Calu3 (cell line): ENCODE results near the gene SERPIND1. TPM values are rescaled to one million over a fixed set of nuclear protein-coding genes. Genes with fewer than 3 reads are reported as not detected.
"Not testable (repeated sequence)": the region's sequence is repeated elsewhere in the genome, so short reads cannot be mapped to it uniquely, and the experiment has no call there.

Source experiments
- BruUV-seq: library from RNA; stranded (reverse); fragments of 400-500 nt; replicated peaks from 2 replicates; lab custom pipeline; 2021; lab: Mats Ljungman, UMichigan
- CTCF ChIA-PET: fragments of 300-600 bp; sonication (Branson Sonifier 250); formaldehyde crosslinking; loops from one replicate; lab custom pipeline; 2022; ENCODE audit warnings: antibody characterized with exemption; lab: Charles Lee
- DNase-seq: peaks from one replicate; pipeline ENCODE4 v3.0.0; 2022
- H3K27ac Mint-ChIP-seq: one replicate; pipeline ENCODE4 v1.8.0; 2022; ENCODE audit warnings: mixed read lengths; ENCODE audit not compliant: unreplicated experiment
- H3K27me3 Mint-ChIP-seq: one replicate; pipeline ENCODE4 v1.8.0; 2022; ENCODE audit warnings: mixed read lengths; ENCODE audit not compliant: unreplicated experiment
- H3K36me3 Mint-ChIP-seq: one replicate; pipeline ENCODE4 v1.8.0; 2022; ENCODE audit warnings: mild to moderate bottlenecking, moderate library complexity, mixed read lengths; ENCODE audit not compliant: insufficient read depth, unreplicated experiment
- H3K4me1 Mint-ChIP-seq: one replicate; pipeline ENCODE4 v1.8.0; 2022; ENCODE audit warnings: mild to moderate bottlenecking, low read depth, mixed read lengths; ENCODE audit not compliant: unreplicated experiment
- H3K4me3 Mint-ChIP-seq: one replicate; pipeline ENCODE4 v1.8.0; 2022; ENCODE audit warnings: mild to moderate bottlenecking, low read depth, moderate library complexity, mixed read lengths; ENCODE audit not compliant: unreplicated experiment
- H3K9me3 Mint-ChIP-seq: one replicate; pipeline ENCODE4 v1.8.0; 2022; ENCODE audit warnings: low read depth, mixed read lengths; ENCODE audit not compliant: unreplicated experiment
- intact Hi-C: fragments of 100-400 bp; cut with micrococcal nuclease; formaldehyde crosslinking; loops from one replicate; pipeline ENCODE4 v1.10.0; 2022; ENCODE audit not compliant: unreplicated experiment
- total RNA-seq: library from RNA; stranded (reverse); gene quantifications from 2 replicates; pipeline ENCODE4 v1.2.3, GENCODE V29; 2022
- TF ChIP-seq, protein P1 (sequence below): fragments of 200-600 bp; IDR thresholded peaks from one replicate; pipeline ENCODE4 v1.8.0; 2022; ENCODE audit warnings: antibody characterized with exemption; ENCODE audit not compliant: unreplicated experiment

SERPIND1 gene
- total RNA-seq, 1 experiment from 2014 or later, result not detected

DNA sequence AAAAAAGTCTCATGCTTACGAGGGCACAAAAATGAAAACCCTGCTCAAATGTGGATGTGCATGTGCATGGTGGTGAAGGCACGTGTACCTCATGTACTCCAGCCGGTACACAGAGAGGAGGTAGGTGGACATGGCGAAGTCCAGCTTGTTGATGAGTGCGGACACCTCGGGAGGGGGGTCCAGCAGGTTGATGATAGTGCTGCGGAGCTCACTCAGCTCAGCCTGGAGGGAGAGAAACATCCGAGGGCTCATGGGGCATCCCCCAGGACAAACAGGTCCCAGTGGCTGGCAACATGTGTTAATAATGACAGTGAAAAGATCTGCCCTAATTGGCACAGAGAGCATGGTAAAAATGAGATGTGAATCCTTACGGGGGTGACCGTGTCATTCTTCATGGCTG is 9.2 kb upstream of the SERPIND1 start:
- H3K27ac Mint-ChIP-seq, result no peak overlapping the region
- H3K36me3 Mint-ChIP-seq, result peaks cover 14% of the 10 kb centered on the region
- H3K9me3 Mint-ChIP-seq, result no peaks in the 10 kb centered on the region
- no peaks in the 10 kb centered on the region for H3K4me1 Mint-ChIP-seq
- CTCF ChIA-PET, result interaction anchor here (0.6 kb wide), 1 partner anchor 26 kb away, joined by 3 read pairs; no protein-coding TSS in a partner anchor
- TF ChIP-seq, protein P1, sequence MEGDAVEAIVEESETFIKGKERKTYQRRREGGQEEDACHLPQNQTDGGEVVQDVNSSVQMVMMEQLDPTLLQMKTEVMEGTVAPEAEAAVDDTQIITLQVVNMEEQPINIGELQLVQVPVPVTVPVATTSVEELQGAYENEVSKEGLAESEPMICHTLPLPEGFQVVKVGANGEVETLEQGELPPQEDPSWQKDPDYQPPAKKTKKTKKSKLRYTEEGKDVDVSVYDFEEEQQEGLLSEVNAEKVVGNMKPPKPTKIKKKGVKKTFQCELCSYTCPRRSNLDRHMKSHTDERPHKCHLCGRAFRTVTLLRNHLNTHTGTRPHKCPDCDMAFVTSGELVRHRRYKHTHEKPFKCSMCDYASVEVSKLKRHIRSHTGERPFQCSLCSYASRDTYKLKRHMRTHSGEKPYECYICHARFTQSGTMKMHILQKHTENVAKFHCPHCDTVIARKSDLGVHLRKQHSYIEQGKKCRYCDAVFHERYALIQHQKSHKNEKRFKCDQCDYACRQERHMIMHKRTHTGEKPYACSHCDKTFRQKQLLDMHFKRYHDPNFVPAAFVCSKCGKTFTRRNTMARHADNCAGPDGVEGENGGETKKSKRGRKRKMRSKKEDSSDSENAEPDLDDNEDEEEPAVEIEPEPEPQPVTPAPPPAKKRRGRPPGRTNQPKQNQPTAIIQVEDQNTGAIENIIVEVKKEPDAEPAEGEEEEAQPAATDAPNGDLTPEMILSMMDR, result no peak
- intact Hi-C loops, result no loop called here
- DNase-seq, result no peak
- no peaks in the 10 kb centered on the region for H3K27me3 Mint-ChIP-seq
- BruUV-seq, result no TSS peak
- no peak overlapping the region for H3K4me3 Mint-ChIP-seq

DNA sequence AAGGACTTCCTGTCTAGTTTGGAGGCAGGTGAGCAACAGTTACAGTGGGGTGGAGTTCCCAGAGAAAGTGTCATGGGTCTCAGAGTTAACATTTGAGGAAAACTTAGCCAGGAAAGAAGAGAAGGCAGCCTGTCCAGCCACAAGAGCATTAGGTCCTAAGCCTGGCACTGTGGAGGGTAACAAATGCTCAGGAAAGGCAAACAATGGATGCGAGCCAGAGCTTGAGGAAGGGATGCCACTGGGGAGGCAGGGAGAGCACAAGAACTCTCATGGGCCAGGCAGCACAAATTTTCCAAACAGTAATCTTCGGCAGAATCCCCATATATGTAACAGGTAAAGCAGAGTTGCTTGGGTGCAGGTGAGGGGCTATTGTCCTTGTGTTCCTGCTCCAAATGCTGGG is 8.0 kb upstream of the SERPIND1 start:
- Mint-ChIP-seq H3K27ac (no peak overlapping the region), H3K36me3 (peaks cover 16% of the 10 kb centered on the region), H3K27me3 (no peaks in the 10 kb centered on the region), H3K4me3 (no peak overlapping the region), H3K4me1 (no peaks in the 10 kb centered on the region), H3K9me3 (no peaks in the 10 kb centered on the region)
- intact Hi-C loops, result no loop called here
- CTCF ChIA-PET, result no interaction called here
- no peak for DNase-seq
- TF ChIP-seq, protein P1, result no peak
- BruUV-seq, result no TSS peak

DNA sequence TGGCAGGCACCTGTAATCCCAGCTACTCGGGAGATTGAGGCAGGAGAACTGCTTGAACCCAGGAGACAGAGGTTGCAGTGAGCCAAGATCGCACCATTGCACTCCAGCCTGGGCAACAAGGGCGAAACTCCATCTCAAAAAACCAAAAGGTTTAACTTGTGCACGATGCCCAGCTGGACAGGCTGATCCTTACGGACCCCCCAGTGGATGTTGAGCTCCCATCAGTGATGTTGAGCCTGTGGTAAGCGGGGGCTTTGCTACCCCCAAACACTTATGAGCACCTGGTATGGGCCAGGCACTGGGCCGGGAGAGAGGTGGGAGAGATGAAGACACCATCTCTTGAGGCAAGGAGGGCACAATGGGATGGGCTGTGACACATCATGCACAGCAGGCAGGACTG is 7.4 kb upstream of the SERPIND1 start:
- TF ChIP-seq, protein P1, result no peak
- Mint-ChIP-seq H3K4me1 (no peaks in the 10 kb centered on the region), H3K27me3 (no peaks in the 10 kb centered on the region), H3K27ac (no peak overlapping the region), H3K36me3 (peaks cover 18% of the 10 kb centered on the region), H3K4me3 (no peak overlapping the region), H3K9me3 (no peaks in the 10 kb centered on the region)
- CTCF ChIA-PET, result interaction anchor here (0.5 to 0.7 kb wide), 2 partner anchors 397 to 413 kb away, joined by 3 to 4 read pairs; no protein-coding TSS in a partner anchor
- intact Hi-C loops, result no loop called here
- no TSS peak for BruUV-seq
- DNase-seq, result no peak

DNA sequence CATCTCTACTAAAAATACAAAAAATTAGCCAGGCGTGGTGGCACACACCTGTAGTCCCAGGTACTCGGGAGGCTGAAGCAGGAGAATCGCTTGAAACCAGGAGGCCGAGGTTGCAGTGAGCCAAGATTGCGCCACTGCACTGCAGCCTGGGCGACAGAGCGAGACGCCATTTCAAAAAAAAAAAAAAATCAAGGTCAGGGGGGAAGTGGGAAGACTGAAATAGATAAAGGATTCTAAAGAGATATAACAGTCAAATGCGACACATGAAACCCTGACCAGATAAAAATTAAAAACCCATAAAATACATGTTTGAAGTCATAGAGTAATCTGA is 4.5 kb upstream of the SERPIND1 start:
- H3K27me3 Mint-ChIP-seq, BruUV-seq, intact Hi-C loops, H3K4me1 Mint-ChIP-seq, H3K36me3 Mint-ChIP-seq, CTCF ChIA-PET, H3K9me3 Mint-ChIP-seq, H3K4me3 Mint-ChIP-seq, H3K27ac Mint-ChIP-seq, DNase-seq: not testable (repeated sequence)

DNA sequence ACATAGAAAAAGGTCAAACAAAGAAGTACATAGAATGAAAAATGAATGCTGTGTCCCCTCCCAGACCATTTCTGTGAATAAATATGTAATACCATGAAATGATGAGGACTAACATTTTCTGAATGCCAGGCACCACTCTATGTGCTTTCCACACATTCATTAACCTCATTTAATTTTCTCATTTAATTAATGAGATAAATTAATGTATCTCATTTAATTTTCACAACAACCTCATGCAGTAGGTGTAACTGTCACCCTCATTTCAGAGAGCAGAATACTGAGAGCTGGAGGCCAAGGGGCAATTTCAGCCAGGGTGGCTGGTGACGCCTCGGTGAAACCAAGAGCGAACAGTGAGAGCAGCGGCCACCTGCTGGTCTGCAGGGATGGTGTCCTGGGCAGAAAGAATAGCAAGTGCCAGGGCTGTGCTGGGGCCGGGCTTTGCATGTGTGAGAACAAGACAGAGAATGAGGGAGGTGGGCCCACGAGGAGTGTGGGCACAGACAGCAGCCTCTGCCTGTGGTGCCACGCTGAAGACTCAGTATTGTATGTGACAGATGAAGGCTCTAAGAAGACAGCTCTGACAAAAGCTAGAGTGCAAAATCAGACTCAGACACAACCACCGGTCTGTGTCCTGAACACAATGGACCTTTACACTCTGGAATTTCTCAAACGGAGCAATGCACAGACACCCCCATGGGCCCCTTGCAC is 1.8 kb upstream of the SERPIND1 start:
- Mint-ChIP-seq H3K4me3 (no peak overlapping the region), H3K4me1 (no peaks in the 10 kb centered on the region), H3K27me3 (no peaks in the 10 kb centered on the region), H3K9me3 (no peaks in the 10 kb centered on the region), H3K27ac (no peak overlapping the region), H3K36me3 (peaks cover 9% of the 10 kb centered on the region)
- BruUV-seq, result no TSS peak
- no peak for DNase-seq
- CTCF ChIA-PET, result no interaction called here
- intact Hi-C loops, result no loop called here
- TF ChIP-seq, protein P1, result no peak
